ENCODE measurements around the gene RAB9A.
"Not testable (repeated sequence)": the region's sequence is repeated elsewhere in the genome, so short reads cannot be mapped to it uniquely, and the experiment has no call there.

The RAB9A gene

DNA sequence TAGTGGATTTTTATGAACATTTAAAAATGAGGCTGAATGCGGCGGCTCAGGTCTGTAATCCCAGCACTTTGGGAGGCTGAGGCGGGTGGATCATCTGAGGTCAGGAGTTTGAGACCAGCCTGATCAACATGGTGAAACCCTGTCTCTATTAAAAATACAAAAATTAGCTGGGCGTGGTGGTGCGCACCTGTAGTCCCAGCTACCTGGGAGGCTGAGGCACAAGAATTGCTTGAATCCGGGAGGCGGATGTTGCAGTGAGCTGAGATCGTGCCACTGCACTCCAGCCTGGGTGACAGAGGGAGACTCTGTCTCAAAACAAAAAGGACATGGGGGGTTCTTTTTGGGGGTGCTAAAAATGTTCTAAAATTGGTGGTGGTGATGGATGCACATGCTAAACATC is 19.2 kb upstream of the RAB9A start:
- H3K9me3 ChIP-seq (ENCODE audit: insufficient read depth, low read depth, low read length); H3K27ac ChIP-seq (ENCODE audit: low read depth, low read length); H3K4me1 ChIP-seq (ENCODE audit: insufficient read depth, low read length); H3K9ac ChIP-seq (ENCODE audit: low read depth, low read length); H3K36me3 ChIP-seq (ENCODE audit: insufficient read depth, low read length); H3K27me3 ChIP-seq (ENCODE audit: insufficient read depth, low read length); H3K4me3 ChIP-seq (ENCODE audit: low read length): not testable (repeated sequence)
- 93% methylated on average over 8 of the region's 8 CpGs for WGBS

DNA sequence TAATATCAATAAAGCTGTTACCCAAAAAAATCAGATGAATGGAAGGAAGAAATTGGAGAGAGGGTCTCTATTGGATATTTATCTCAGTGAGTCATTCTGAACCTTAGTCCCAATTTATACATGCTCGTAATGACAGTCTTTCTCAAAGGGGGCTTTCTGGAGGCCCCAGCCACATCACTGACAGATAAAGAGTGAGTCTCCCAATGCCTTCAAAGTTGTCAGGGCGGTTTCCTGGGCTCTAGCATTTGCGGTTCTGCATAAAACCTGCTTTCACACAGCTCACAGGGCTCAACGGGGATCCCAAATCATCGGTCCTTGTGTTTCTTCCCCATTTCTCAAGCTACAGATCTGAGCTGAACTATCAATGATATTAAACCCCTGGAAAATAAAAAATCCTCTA is 18.7 kb upstream of the RAB9A start:
- no peak overlapping the region for H3K9ac ChIP-seq (ENCODE audit: low read depth, low read length)
- no peak overlapping the region for H3K4me3 ChIP-seq (ENCODE audit: low read length)
- H3K36me3 ChIP-seq (ENCODE audit: insufficient read depth, low read length), result no peaks in the 10 kb centered on the region
- no peaks in the 10 kb centered on the region for H3K27me3 ChIP-seq (ENCODE audit: insufficient read depth, low read length)
- WGBS, result 91% methylated on average over 5 of the region's 5 CpGs
- H3K4me1 ChIP-seq (ENCODE audit: insufficient read depth, low read length), result no peaks in the 10 kb centered on the region
- H3K9me3 ChIP-seq (ENCODE audit: insufficient read depth, low read depth, low read length), result no peaks in the 10 kb centered on the region
- H3K27ac ChIP-seq (ENCODE audit: low read depth, low read length), result no peak overlapping the region

DNA sequence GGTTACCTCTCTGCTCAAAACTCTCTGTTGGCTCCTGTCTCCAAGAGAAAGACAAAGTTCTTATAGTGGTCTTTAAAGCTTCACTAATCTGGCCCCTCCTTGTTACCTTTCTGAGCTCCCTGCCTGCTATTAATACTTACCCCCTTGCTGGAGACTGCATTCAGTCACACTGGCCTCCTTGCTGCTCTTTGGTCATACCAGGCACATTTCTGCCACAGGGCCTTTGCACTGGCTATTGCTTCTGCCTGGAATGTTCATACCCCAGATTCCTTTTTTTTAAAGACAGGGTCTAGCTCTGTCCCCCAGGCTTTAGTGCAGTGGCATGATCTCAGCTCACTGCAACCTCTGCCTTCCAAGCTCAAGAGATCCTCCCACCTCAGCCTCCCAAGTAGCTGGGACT is 15.9 kb upstream of the RAB9A start:
- Histone ChIP-seq H3K36me3 (ENCODE audit: insufficient read depth, low read length) (no peaks in the 10 kb centered on the region), H3K27ac (ENCODE audit: low read depth, low read length) (no peak overlapping the region), H3K27me3 (ENCODE audit: insufficient read depth, low read length) (no peaks in the 10 kb centered on the region), H3K9me3 (ENCODE audit: insufficient read depth, low read depth, low read length) (no peaks in the 10 kb centered on the region), H3K4me1 (ENCODE audit: insufficient read depth, low read length) (no peaks in the 10 kb centered on the region), H3K4me3 (ENCODE audit: low read length) (no peak overlapping the region), H3K9ac (ENCODE audit: low read depth, low read length) (no peak overlapping the region)

DNA sequence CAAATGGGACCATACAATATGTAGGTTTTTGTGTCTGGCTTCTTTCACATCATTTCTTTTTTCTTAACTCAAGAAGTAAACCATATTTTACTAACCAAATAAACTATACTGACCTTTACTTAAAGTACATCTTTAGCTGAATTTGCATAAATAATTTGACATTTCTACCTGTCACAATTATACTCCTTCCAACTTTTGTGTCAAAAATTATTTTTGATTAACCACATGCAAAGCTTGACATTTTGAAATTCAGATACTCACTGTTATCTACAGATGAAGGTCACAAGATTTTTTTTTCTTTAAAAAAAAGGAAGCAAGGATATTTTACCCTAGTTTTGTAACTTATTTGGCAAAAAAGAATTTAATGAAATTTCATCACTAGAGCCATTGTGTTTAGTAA is 12.0 kb upstream of the RAB9A start:
- Histone ChIP-seq H3K27me3 (ENCODE audit: insufficient read depth, low read length) (no peaks in the 10 kb centered on the region), H3K9ac (ENCODE audit: low read depth, low read length) (no peak overlapping the region), H3K4me1 (ENCODE audit: insufficient read depth, low read length) (no peaks in the 10 kb centered on the region), H3K4me3 (ENCODE audit: low read length) (no peak overlapping the region), H3K27ac (ENCODE audit: low read depth, low read length) (no peak overlapping the region), H3K9me3 (ENCODE audit: insufficient read depth, low read depth, low read length) (no peaks in the 10 kb centered on the region), H3K36me3 (ENCODE audit: insufficient read depth, low read length) (no peaks in the 10 kb centered on the region)

DNA sequence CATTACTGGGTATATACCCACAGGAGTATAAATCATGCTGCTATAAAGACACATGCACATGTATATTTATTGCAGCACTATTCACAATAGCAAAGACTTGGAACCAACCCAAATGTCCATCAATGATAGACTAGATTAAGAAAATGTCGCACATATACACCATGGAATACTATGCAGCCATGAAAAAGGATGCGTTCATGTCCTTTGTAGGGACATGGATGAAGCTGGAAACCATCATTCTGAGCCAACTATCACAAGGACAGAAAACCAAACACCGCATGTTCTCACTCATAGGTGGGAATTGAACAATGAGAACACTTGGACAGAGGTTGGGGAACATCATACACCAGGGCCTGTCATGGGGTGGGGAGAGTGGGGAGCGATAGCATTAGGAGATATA is 9.2 kb upstream of the RAB9A start:
- H3K27ac ChIP-seq (ENCODE audit: low read depth, low read length); H3K4me3 ChIP-seq (ENCODE audit: low read length); H3K4me1 ChIP-seq (ENCODE audit: insufficient read depth, low read length); H3K9ac ChIP-seq (ENCODE audit: low read depth, low read length); H3K36me3 ChIP-seq (ENCODE audit: insufficient read depth, low read length); H3K27me3 ChIP-seq (ENCODE audit: insufficient read depth, low read length); H3K9me3 ChIP-seq (ENCODE audit: insufficient read depth, low read depth, low read length): not testable (repeated sequence)
- WGBS, result 100% methylated on average over 2 of the region's 4 CpGs

DNA sequence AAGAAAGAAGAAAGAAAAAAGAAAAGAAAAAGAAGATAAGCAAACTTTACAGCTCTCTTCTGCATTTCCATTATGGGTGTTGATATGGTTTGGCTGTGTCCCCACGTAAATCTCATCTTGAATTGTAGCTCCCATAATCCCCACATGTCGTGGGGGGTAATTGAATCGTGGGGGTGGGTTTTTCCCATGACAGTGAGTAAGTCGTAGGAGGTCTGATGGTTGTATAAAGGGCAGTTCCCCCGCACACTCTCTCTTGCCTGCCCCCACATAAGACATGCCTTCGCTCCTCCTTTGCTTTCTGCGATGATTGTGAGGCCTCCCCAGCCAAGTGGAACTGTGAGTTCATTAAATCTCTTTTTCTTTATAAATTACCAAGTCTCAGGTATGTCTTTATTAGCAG is 7.3 kb upstream of the RAB9A start:
- H3K27ac ChIP-seq (ENCODE audit: low read depth, low read length), result no peak overlapping the region
- H3K27me3 ChIP-seq (ENCODE audit: insufficient read depth, low read length), result no peaks in the 10 kb centered on the region
- H3K4me1 ChIP-seq (ENCODE audit: insufficient read depth, low read length), result no peaks in the 10 kb centered on the region
- H3K9me3 ChIP-seq (ENCODE audit: insufficient read depth, low read depth, low read length), result no peaks in the 10 kb centered on the region
- 100% methylated on average over 2 of the region's 7 CpGs for WGBS
- H3K36me3 ChIP-seq (ENCODE audit: insufficient read depth, low read length), result no peaks in the 10 kb centered on the region
- H3K9ac ChIP-seq (ENCODE audit: low read depth, low read length), result no peak overlapping the region
- H3K4me3 ChIP-seq (ENCODE audit: low read length), result no peak overlapping the region

DNA sequence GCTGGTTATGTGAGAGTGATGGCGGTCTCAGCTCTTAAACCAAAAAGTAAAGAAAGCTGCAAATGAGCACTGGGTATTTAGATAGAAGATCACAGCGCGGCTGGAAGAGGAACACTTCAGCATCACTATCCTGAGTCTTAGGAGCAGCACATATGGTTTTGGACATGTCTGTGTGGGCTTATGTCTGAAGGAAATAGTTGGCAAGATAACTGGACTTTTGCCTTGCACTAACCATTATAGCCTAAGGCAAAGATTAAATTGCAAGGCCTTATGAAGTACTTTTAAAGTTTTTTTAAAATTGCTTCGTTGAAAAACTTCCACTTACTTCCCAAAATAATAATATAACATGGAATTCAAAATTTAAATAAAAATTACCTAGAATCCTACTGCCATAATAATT is 4.6 kb upstream of the RAB9A start:
- Histone ChIP-seq H3K4me1 (ENCODE audit: insufficient read depth, low read length) (no peaks in the 10 kb centered on the region), H3K9me3 (ENCODE audit: insufficient read depth, low read depth, low read length) (no peaks in the 10 kb centered on the region), H3K36me3 (ENCODE audit: insufficient read depth, low read length) (no peaks in the 10 kb centered on the region), H3K4me3 (ENCODE audit: low read length) (no peak overlapping the region), H3K27ac (ENCODE audit: low read depth, low read length) (no peak overlapping the region), H3K9ac (ENCODE audit: low read depth, low read length) (no peak overlapping the region), H3K27me3 (ENCODE audit: insufficient read depth, low read length) (peaks cover 13% of the 10 kb centered on the region)
- WGBS, result 90% methylated on average over 3 of the region's 4 CpGs

DNA sequence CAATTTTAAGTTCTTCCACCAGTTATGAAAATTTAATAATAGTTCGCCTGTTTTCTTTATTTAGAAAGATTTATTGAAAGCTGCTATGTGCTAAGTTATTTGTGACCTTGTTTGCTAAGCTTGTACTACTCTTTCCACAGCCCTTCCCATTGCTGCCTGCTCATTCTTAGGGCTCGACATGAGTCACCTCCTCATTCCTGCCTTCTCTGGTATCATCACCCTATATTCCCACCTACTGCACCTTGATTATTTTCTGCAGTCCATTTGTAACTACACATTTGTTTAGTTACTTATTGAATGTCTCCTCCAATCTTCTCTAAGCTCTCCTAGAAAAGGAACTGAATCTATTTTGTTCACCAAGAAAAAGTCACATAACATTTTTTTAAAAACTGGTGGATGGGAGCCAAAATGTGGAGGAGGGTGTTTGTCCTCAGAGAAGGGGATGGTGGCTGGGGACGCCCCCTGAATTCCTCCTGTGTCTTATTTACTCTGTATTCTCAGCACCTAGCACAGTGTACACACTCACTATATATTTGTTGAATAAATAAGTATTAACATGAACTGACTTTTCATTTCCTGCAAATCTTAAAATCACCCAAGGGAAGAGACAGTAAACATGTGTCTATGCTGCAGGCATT is 3.7 kb upstream of the RAB9A start:
- no peaks in the 10 kb centered on the region for H3K9me3 ChIP-seq (ENCODE audit: insufficient read depth, low read depth, low read length)
- 86% methylated on average over 1 of the region's 3 CpGs for WGBS
- no peak overlapping the region for H3K27ac ChIP-seq (ENCODE audit: low read depth, low read length)
- H3K27me3 ChIP-seq (ENCODE audit: insufficient read depth, low read length), result peaks cover 13% of the 10 kb centered on the region
- no peak overlapping the region for H3K4me3 ChIP-seq (ENCODE audit: low read length)
- no peaks in the 10 kb centered on the region for H3K36me3 ChIP-seq (ENCODE audit: insufficient read depth, low read length)
- H3K4me1 ChIP-seq (ENCODE audit: insufficient read depth, low read length), result no peaks in the 10 kb centered on the region
- H3K9ac ChIP-seq (ENCODE audit: low read depth, low read length), result no peak overlapping the region

DNA sequence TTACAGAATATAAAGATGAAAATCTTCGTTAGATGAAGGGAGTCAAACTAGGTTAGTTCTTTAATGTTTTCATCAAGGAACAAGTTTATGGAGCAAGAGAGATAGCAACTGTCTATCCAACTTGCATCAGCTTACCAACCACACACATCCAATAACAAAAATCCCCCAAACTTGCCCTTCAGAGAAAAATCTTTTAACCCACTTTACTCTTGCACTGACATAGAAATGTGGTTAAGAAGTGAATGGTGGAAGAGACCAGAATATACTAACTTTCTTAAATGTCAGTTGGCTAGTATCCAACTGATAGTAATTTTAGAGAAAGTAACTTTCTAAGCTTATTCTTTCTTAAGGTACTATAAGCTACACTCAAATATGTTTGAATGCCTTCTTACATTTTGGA is 1.7 kb upstream of the RAB9A start:
- H3K36me3 ChIP-seq (ENCODE audit: insufficient read depth, low read length), result no peaks in the 10 kb centered on the region
- WGBS, result 100% methylated on average over 1 of the region's 1 CpG

DNA sequence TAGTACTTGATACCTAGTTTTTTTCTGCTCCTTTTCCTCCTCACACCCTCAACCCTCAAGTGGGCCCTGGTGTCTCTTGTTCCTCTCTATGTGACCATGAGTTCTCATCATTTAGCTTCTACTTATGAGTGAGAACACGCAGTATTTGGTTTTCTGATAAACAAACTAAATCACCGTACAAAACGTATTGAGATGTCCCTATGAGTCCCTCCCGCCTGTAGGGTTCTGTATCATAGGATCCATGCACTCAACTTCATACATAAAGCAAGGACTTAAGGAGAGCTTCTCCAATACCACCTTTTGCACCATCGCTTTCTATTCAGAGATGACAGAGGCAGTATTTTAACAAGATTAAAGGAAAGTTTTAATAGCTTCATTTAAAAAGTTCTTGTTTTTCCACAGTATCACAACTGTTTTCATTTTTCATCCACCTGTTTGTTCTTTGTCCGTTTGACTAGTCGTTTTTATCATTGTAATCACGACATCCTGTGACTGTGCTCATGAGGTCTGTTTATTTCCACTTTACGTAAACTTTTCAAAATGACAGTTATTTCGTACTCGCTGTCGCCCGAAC is 457 bp upstream of the RAB9A start:
- Histone ChIP-seq H3K27ac (ENCODE audit: low read depth, low read length) (no peak overlapping the region), H3K36me3 (ENCODE audit: insufficient read depth, low read length) (no peaks in the 10 kb centered on the region), H3K4me1 (ENCODE audit: insufficient read depth, low read length) (peaks cover 17% of the 10 kb centered on the region), H3K9ac (ENCODE audit: low read depth, low read length) (no peak overlapping the region), H3K9me3 (ENCODE audit: insufficient read depth, low read depth, low read length) (no peaks in the 10 kb centered on the region), H3K4me3 (ENCODE audit: low read length) (peak overlapping the region; percentile 98), H3K27me3 (ENCODE audit: insufficient read depth, low read length) (peaks cover 13% of the 10 kb centered on the region)
- 19% methylated on average over 12 of the region's 13 CpGs for WGBS

More for the DNA sequence above, 1.7 kb upstream of the RAB9A start:
- Histone ChIP-seq H3K9ac (ENCODE audit: low read depth, low read length) (no peak overlapping the region), H3K4me3 (ENCODE audit: low read length) (no peak overlapping the region), H3K4me1 (ENCODE audit: insufficient read depth, low read length) (peaks cover 5% of the 10 kb centered on the region; the same call in 1 of the 2 replicates), H3K9me3 (ENCODE audit: insufficient read depth, low read depth, low read length) (no peaks in the 10 kb centered on the region), H3K27me3 (ENCODE audit: insufficient read depth, low read length) (peaks cover 13% of the 10 kb centered on the region), H3K27ac (ENCODE audit: low read depth, low read length) (no peak overlapping the region)

DNA sequence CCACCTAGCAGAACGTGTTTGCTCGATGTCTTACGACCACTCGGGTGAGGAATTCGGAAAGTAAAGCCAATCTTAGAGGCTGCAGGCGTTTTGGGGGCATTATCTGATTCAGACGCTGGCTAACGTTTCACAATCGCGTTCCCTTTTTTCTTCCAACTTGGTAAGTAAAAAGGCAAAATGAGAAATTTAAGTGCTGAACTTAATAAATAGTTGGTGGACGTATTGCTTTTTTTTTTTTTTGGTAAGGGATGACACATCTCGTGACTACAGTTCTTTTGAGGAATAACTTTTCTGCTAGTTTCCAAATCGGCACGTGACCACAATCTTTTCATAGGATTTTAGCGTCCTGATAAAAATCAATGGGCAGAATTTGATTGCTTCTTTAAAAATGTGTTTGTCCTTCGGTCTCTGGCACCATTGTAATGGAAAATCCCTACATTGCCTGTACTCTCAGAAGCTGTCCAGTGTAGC is 848 bp downstream of the RAB9A start:
- WGBS, result under 1% methylated on average over 15 of the region's 16 CpGs
- Histone ChIP-seq H3K9ac (ENCODE audit: low read depth, low read length) (peak overlapping the region; percentile 94), H3K9me3 (ENCODE audit: insufficient read depth, low read depth, low read length) (no peaks in the 10 kb centered on the region), H3K27ac (ENCODE audit: low read depth, low read length) (peak overlapping the region; percentile 81; the same call in 1 of the 2 replicates), H3K4me1 (ENCODE audit: insufficient read depth, low read length) (peaks cover 25% of the 10 kb centered on the region), H3K4me3 (ENCODE audit: low read length) (peak overlapping the region; percentile 98), H3K27me3 (ENCODE audit: insufficient read depth, low read length) (peaks cover 13% of the 10 kb centered on the region), H3K36me3 (ENCODE audit: insufficient read depth, low read length) (no peaks in the 10 kb centered on the region)

DNA sequence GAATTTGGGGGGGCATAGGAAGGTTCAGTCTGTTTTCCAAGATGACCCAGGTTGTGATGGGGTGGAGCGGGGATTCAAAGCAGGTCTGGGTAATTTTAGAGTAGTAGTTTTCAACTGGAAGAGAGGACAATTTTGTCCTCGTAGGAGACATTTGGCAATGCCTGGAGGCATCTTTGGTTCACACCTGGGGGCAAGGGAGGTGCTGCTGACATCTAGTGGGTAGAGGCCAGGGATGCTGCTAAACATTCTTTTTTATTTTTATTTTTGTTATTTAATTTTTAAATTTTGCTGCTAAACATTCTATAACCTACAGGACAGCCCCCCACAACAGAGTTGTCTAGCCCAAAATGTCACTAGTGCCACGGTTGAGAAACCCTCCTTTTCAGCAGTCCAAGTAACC is 1.9 kb downstream of the RAB9A start:
- Histone ChIP-seq H3K4me1 (ENCODE audit: insufficient read depth, low read length) (peaks cover 30% of the 10 kb centered on the region), H3K4me3 (ENCODE audit: low read length) (peak overlapping the region; percentile 98), H3K9ac (ENCODE audit: low read depth, low read length) (no peak overlapping the region), H3K27ac (ENCODE audit: low read depth, low read length) (no peak overlapping the region), H3K36me3 (ENCODE audit: insufficient read depth, low read length) (no peaks in the 10 kb centered on the region), H3K9me3 (ENCODE audit: insufficient read depth, low read depth, low read length) (no peaks in the 10 kb centered on the region), H3K27me3 (ENCODE audit: insufficient read depth, low read length) (peaks cover 13% of the 10 kb centered on the region)
- 69% methylated on average over 3 of the region's 3 CpGs for WGBS
